GM23338 (cell line): ENCODE data around the gene RAB31. TPM values are rescaled to one million over a fixed set of nuclear protein-coding genes. Genes with fewer than 3 reads are reported as not detected.

Source experiments
- ATAC-seq: fragments of 200-7000 bp; cut with Tn5 transposase; 3 replicates; pipeline ENCODE4 v1.9.1; 2020
- DNase-seq: peaks from one replicate; pipeline ENCODE4 v3.0.0-alpha.2; 2015; ENCODE audit warnings: low spot score
- H2AFZ ChIP-seq: fragments of 200-600 bp; sonication (generic); 2 replicates; pipeline ENCODE4 v1.8.0; 2016; ENCODE audit warnings: antibody characterized with exemption, mild to moderate bottlenecking, moderate library complexity
- H3F3A ChIP-seq: fragments of 200-600 bp; sonication (generic); replicated peaks from 2 replicates; pipeline ENCODE4 v1.8.0; 2017; ENCODE audit warnings: antibody characterized with exemption, mixed run types, low read depth
- H3K27ac ChIP-seq: fragments of 200-600 bp; sonication (generic); 2 replicates; pipeline ENCODE4 v1.6.1; 2016; ENCODE audit warnings: low read depth
- H3K27me3 ChIP-seq: fragments of 200-600 bp; sonication (generic); 2 replicates; pipeline ENCODE4 v1.8.0; 2016; ENCODE audit warnings: mild to moderate bottlenecking, mixed run types, moderate library complexity; ENCODE audit not compliant: insufficient read depth
- H3K36me3 ChIP-seq: fragments of 200-600 bp; sonication (generic); 2 replicates; pipeline ENCODE4 v1.8.0; 2016; ENCODE audit warnings: mild to moderate bottlenecking; ENCODE audit not compliant: insufficient read depth
- H3K4me1 ChIP-seq: fragments of 200-600 bp; sonication (generic); 2 replicates; pipeline ENCODE4 v1.8.0; 2016; ENCODE audit warnings: mild to moderate bottlenecking, moderate library complexity; ENCODE audit not compliant: insufficient read depth
- H3K4me2 ChIP-seq: fragments of 200-600 bp; sonication (generic); 2 replicates; pipeline ENCODE4 v1.7.1; 2017; ENCODE audit warnings: mixed run types
- H3K4me3 ChIP-seq: fragments of 200-600 bp; sonication (generic); 2 replicates; pipeline ENCODE4 v1.6.1; 2016; ENCODE audit warnings: mixed run types
- H3K79me2 ChIP-seq: fragments of 200-600 bp; sonication (generic); replicated peaks from 2 replicates; pipeline ENCODE4 v1.8.0; 2017; ENCODE audit warnings: mild to moderate bottlenecking; ENCODE audit not compliant: insufficient read depth
- H3K9me2 ChIP-seq: fragments of 200-600 bp; sonication (generic); 2 replicates; pipeline ENCODE4 v1.8.0; 2017; ENCODE audit not compliant: insufficient read depth
- H4K20me1 ChIP-seq: fragments of 200-600 bp; sonication (generic); replicated peaks from 2 replicates; pipeline ENCODE4 v1.8.0; 2017; ENCODE audit warnings: mild to moderate bottlenecking; ENCODE audit not compliant: insufficient read depth
- H3K27ac Mint-ChIP-seq: 2 replicates; pipeline ENCODE4 v1.8.0; 2020; ENCODE audit warnings: inconsistent platforms, mild to moderate bottlenecking, moderate library complexity, mixed read lengths
- H3K27me3 Mint-ChIP-seq: 3 replicates; pipeline ENCODE4 v1.8.0; 2022; ENCODE audit warnings: low read depth, mild to moderate bottlenecking, moderate library complexity, mixed read lengths, inconsistent platforms; ENCODE audit not compliant: insufficient read depth, poor library complexity
- H3K36me3 Mint-ChIP-seq: 3 replicates; pipeline ENCODE4 v1.8.0; 2021; ENCODE audit warnings: low read depth, mild to moderate bottlenecking, inconsistent platforms, moderate library complexity, mixed read lengths
- H3K4me1 Mint-ChIP-seq: 3 replicates; pipeline ENCODE4 v1.8.0; 2020; ENCODE audit warnings: mild to moderate bottlenecking, inconsistent platforms, mixed read lengths
- H3K4me3 Mint-ChIP-seq: 3 replicates; pipeline ENCODE4 v1.8.0; 2021; ENCODE audit warnings: moderate library complexity, mild to moderate bottlenecking, inconsistent platforms, mixed read lengths
- H3K9me3 Mint-ChIP-seq: 3 replicates; pipeline ENCODE4 v1.8.0; 2020; ENCODE audit warnings: moderate library complexity, mild to moderate bottlenecking, inconsistent platforms, mixed read lengths
- CREB1 ChIP-seq: fragments of 250-450 bp; sonication (Bioruptor Pico); IDR thresholded peaks from 2 replicates; pipeline ENCODE4 v1.5.0; 2020; ENCODE audit warnings: low read depth, mild to moderate bottlenecking, moderate library complexity
- CTCF ChIP-seq, 2 experiments: fragments of 200-600 bp in 1 of 2; sonication (generic) in 1 of 2; conservative IDR thresholded peaks; 2 replicates each; pipeline versions ENCODE4 v1.5.1 to v1.6.1; 2016 to 2017; ENCODE audit warnings: antibody characterized with exemption in 2 of 2, low read depth in 2 of 2, mild to moderate bottlenecking in 2 of 2, moderate library complexity in 1 of 2
- ETS1 ChIP-seq: IDR thresholded peaks from 2 replicates; pipeline ENCODE4 v1.6.1; 2016; ENCODE audit warnings: antibody characterized with exemption
- EZH2 ChIP-seq: fragments of 200-600 bp; sonication (generic); IDR thresholded peaks from one replicate; pipeline ENCODE4 v1.8.0; 2017; ENCODE audit warnings: antibody characterized with exemption, mild to moderate bottlenecking, low read depth; ENCODE audit not compliant: unreplicated experiment
- EZH2phosphoT487 ChIP-seq: fragments of 200-600 bp; sonication (generic); IDR thresholded peaks from one replicate; pipeline ENCODE4 v1.8.1; 2018; ENCODE audit warnings: antibody characterized with exemption; ENCODE audit not compliant: unreplicated experiment
- JUNB ChIP-seq: IDR thresholded peaks from one replicate; pipeline ENCODE4 v1.6.1; 2016; ENCODE audit warnings: antibody characterized with exemption; ENCODE audit not compliant: unreplicated experiment
- POLR2AphosphoS5 ChIP-seq: IDR thresholded peaks from 2 replicates; pipeline ENCODE4 v1.6.1; 2016; ENCODE audit warnings: antibody characterized with exemption, low read depth
- REST ChIP-seq: IDR thresholded peaks from one replicate; pipeline ENCODE4 v1.6.1; 2018; ENCODE audit warnings: antibody characterized with exemption; ENCODE audit not compliant: unreplicated experiment
- STAT1 ChIP-seq: IDR thresholded peaks from one replicate; pipeline ENCODE4 v1.6.1; 2016; ENCODE audit warnings: antibody characterized with exemption; ENCODE audit not compliant: unreplicated experiment
- ZNF114 ChIP-seq: fragments of 250-450 bp; sonication (Bioruptor Pico); IDR thresholded peaks from 2 replicates; pipeline ENCODE4 v1.5.0; 2020; ENCODE audit warnings: mild to moderate bottlenecking, moderate library complexity
- ZNF331 ChIP-seq: fragments of 250-450 bp; sonication (Bioruptor Pico); IDR thresholded peaks from 2 replicates; pipeline ENCODE4 v1.5.0; 2020; ENCODE audit warnings: low read depth, mild to moderate bottlenecking, moderate library complexity
- ZNF462 ChIP-seq: fragments of 250-450 bp; sonication (Bioruptor Pico); IDR thresholded peaks from 2 replicates; pipeline ENCODE4 v1.5.0; 2020; ENCODE audit warnings: mild to moderate bottlenecking, moderate library complexity
- polyA plus RNA-seq: library from polyadenylated mRNA; unstranded; fragments of >200 nt; fragmentation: Nextera tagmentation; extraction: Ambion mirVana; gene quantifications from 2 replicates; pipeline ENCODE4 v1.2.1, GENCODE V29; 2016
- total RNA-seq: library from RNA; depleted of rRNA; stranded (reverse); fragments of >200 nt; shearing (Covaris generic); gene quantifications from 2 replicates; pipeline ENCODE4 v1.2.3, GENCODE V29; 2014

The RAB31 gene
- total and polyA plus RNA-seq, 2 experiments from 2014 or later, result 33.8 to 46.1 TPM

- no peak for TF ChIP-seq EZH2
- TF ChIP-seq ETS1, result no peak
- TF ChIP-seq JUNB, result no peak
Observed at GRCh38 chr18:9910661-9911060, 202.6 kb downstream of the RAB31 start (continued).

- H3K27ac ChIP-seq, result no peak overlapping the region
- H3K36me3 ChIP-seq, result no peaks in the 10 kb centered on the region
- H2AFZ ChIP-seq, result no peak overlapping the region
- no peaks in the 10 kb centered on the region for H3K9me2 ChIP-seq
- Mint-ChIP-seq H3K27me3 (peaks cover 3% of the 10 kb centered on the region), H3K9me3 (no peaks in the 10 kb centered on the region), H3K27ac (no peak overlapping the region), H3K4me1 (peaks cover 12% of the 10 kb centered on the region), H3K36me3 (peaks cover 3% of the 10 kb centered on the region; the same call in 1 of the 3 replicates), H3K4me3 (no peak overlapping the region)
- H3K4me2 ChIP-seq, result no peak overlapping the region
- H3F3A ChIP-seq, result no peaks in the 10 kb centered on the region
- H3K27me3 ChIP-seq, result no peaks in the 10 kb centered on the region
- DNase-seq, result no peak
- no peak for ATAC-seq
- peaks cover 15% of the 10 kb centered on the region for H3K4me1 ChIP-seq
- H3K79me2 ChIP-seq, result peaks cover 16% of the 10 kb centered on the region
- no peak overlapping the region for H3K4me3 ChIP-seq
- H4K20me1 ChIP-seq, result peaks cover 8% of the 10 kb centered on the region
- TF ChIP-seq STAT1 (no peak), POLR2AphosphoS5 (no peak), REST (no peak), EZH2 (no peak), EZH2phosphoT487 (no peak), ZNF114 (no peak), CREB1 (no peak), ETS1 (no peak), ZNF462 (no peak), CTCF (conservative IDR thresholded peaks at IDR 0.05; ENCODE audit: low read depth in 2 of 2) (no peak), ZNF331 (CRISPR knock-in tag) (no peak)
Observed at GRCh38 chr18:9911226-9911625, 203.1 kb downstream of the RAB31 start.
